ENCODE results near the gene CCDC92B. TPM values are rescaled to one million over a fixed set of nuclear protein-coding genes. Genes with fewer than 3 reads are reported as not detected.

Gene CCDC92B
- total RNA-seq, 1 donor from 2014 or later, result 0.17 TPM

DNA sequence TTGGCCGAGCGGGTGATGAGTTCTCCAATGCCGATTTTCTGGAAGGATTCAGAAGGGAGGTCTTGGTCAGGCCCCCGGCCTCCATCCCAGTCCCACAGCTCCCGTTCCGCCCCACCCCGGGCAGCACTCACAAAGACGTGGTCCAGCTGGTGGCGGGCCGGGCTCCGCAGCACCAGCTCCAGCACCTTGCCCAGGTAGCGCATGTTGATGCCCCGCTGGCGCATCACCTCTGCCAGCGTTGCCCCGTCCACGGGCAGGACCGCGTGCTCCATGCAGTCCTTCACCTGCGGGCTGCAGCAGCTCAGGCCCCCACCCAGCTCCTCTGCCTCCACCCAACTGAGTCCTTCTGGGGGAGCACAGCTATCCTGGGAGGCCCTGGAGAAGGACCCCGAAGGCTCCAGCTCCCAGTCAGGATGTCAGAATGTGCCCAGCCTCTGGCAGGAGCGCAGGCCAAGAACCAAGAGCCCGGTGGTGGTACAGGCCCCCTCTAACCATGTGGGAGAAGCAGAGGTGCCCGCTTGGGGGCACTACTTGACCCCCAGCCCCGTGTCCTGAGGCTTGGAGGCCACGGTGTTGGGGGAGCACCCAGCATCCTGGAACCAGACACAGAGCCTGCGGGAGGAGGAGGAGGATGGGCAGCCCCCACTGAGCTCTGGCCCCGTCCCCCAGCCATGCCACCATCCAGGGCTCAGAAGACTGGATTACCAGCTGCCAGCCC, 54.0 kb downstream of the CCDC92B start:
- H3K79me2 ChIP-seq (ENCODE audit: low read depth), result no peaks in the 10 kb centered on the region
- TF ChIP-seq, protein P1, sequence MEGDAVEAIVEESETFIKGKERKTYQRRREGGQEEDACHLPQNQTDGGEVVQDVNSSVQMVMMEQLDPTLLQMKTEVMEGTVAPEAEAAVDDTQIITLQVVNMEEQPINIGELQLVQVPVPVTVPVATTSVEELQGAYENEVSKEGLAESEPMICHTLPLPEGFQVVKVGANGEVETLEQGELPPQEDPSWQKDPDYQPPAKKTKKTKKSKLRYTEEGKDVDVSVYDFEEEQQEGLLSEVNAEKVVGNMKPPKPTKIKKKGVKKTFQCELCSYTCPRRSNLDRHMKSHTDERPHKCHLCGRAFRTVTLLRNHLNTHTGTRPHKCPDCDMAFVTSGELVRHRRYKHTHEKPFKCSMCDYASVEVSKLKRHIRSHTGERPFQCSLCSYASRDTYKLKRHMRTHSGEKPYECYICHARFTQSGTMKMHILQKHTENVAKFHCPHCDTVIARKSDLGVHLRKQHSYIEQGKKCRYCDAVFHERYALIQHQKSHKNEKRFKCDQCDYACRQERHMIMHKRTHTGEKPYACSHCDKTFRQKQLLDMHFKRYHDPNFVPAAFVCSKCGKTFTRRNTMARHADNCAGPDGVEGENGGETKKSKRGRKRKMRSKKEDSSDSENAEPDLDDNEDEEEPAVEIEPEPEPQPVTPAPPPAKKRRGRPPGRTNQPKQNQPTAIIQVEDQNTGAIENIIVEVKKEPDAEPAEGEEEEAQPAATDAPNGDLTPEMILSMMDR (IDR thresholded peaks at IDR 0.05), result no peak
- no peak for TF ChIP-seq EZH2 (IDR thresholded peaks at IDR 0.05)
- TF ChIP-seq EZH2phosphoT487 (IDR thresholded peaks at IDR 0.05), result no peak
- no peak for DNase-seq (ENCODE audit: low spot score)
- no peaks in the 10 kb centered on the region for H3K9me3 Mint-ChIP-seq
- no peaks in the 10 kb centered on the region for H3K36me3 Mint-ChIP-seq
- no peak overlapping the region for H2AFZ ChIP-seq (replicated peaks)
- no peaks in the 10 kb centered on the region for H3K4me1 Mint-ChIP-seq
- no peaks in the 10 kb centered on the region for H3F3A ChIP-seq (ENCODE audit: low read depth)
- H3K27me3 ChIP-seq, result no peaks in the 10 kb centered on the region
- H3K4me2 ChIP-seq, result no peak overlapping the region
- no peak overlapping the region for H3K4me3 ChIP-seq
- no peaks in the 10 kb centered on the region for H4K20me1 ChIP-seq (ENCODE audit: low read depth)
- H3K27ac ChIP-seq, result no peak overlapping the region
- H3K4me1 ChIP-seq, result no peaks in the 10 kb centered on the region
- H3K9me3 ChIP-seq (ENCODE audit: low read depth), result no peaks in the 10 kb centered on the region
- H3K4me3 Mint-ChIP-seq, result no peak overlapping the region
- H3K27me3 Mint-ChIP-seq (ENCODE audit: insufficient read depth, low read depth), result peaks cover 2% of the 10 kb centered on the region
- H3K36me3 ChIP-seq, result no peaks in the 10 kb centered on the region
- no peak overlapping the region for H3K27ac Mint-ChIP-seq
- H3K9ac ChIP-seq, result no peak overlapping the region

DNA sequence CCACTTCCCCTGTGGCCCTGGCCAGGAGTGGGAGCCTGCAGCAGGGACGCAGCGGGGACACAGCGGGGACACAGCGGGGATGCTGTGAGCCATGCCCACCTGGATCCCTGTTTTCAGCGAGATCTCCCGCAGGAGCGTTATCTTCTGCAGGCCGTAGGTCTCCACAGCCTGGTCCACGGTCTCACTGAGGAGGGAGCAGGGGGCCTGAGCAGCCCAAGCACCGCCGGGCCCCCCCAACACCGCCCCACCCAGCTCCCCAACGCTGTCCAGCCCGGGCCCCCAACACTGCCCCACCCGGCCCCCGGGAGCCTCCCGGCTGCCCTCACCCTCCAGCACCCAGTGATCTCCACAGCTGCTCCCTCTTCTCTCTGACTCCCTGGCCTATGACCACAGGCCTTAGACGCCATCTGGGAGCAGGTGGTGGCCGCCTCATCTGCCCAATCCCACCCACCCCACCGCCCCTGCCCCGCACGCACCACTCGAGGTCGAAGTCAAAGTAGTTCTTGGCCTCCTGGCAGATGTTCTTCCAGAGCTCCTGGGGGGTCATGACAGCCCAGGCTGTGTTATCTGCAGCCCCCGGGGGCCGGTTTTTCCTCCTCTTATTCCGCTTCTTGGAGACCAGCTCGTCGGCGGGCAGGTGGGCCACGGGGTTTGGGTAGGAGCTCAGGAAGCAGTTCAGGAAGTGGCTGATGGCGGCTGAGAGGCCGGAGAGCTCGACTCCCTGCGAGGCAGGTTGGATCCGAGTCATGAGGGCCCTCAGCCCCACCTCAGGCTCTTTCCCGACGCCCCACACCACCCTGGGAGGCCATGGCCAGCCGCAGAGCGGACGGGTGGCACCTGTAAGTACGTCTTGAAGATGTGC, 54.8 kb downstream of the CCDC92B start:
- no peaks in the 10 kb centered on the region for H4K20me1 ChIP-seq (ENCODE audit: low read depth)
- H3K36me3 ChIP-seq, result no peaks in the 10 kb centered on the region
- no peaks in the 10 kb centered on the region for H3F3A ChIP-seq (ENCODE audit: low read depth)
- H3K4me3 Mint-ChIP-seq, result no peak overlapping the region
- peaks cover 2% of the 10 kb centered on the region for H3K27me3 Mint-ChIP-seq (ENCODE audit: insufficient read depth, low read depth)
- no peak overlapping the region for H3K27ac Mint-ChIP-seq
- H2AFZ ChIP-seq (replicated peaks), result no peak overlapping the region
- no peak overlapping the region for H3K27ac ChIP-seq
- DNase-seq (ENCODE audit: low spot score), result no peak
- H3K4me1 Mint-ChIP-seq, result no peaks in the 10 kb centered on the region
- H3K9me3 ChIP-seq (ENCODE audit: low read depth), result no peaks in the 10 kb centered on the region
- no peaks in the 10 kb centered on the region for H3K9me3 Mint-ChIP-seq
- no peak overlapping the region for H3K4me2 ChIP-seq
- no peaks in the 10 kb centered on the region for H3K36me3 Mint-ChIP-seq
- H3K79me2 ChIP-seq (ENCODE audit: low read depth), result no peaks in the 10 kb centered on the region
- TF ChIP-seq EZH2phosphoT487 (IDR thresholded peaks at IDR 0.05) (no peak), EZH2 (IDR thresholded peaks at IDR 0.05) (no peak)
- TF ChIP-seq, protein P1 (IDR thresholded peaks at IDR 0.05), result no peak
- H3K9ac ChIP-seq, result no peak overlapping the region
- H3K27me3 ChIP-seq, result no peaks in the 10 kb centered on the region
- H3K4me1 ChIP-seq, result no peaks in the 10 kb centered on the region
- H3K4me3 ChIP-seq, result no peak overlapping the region

DNA sequence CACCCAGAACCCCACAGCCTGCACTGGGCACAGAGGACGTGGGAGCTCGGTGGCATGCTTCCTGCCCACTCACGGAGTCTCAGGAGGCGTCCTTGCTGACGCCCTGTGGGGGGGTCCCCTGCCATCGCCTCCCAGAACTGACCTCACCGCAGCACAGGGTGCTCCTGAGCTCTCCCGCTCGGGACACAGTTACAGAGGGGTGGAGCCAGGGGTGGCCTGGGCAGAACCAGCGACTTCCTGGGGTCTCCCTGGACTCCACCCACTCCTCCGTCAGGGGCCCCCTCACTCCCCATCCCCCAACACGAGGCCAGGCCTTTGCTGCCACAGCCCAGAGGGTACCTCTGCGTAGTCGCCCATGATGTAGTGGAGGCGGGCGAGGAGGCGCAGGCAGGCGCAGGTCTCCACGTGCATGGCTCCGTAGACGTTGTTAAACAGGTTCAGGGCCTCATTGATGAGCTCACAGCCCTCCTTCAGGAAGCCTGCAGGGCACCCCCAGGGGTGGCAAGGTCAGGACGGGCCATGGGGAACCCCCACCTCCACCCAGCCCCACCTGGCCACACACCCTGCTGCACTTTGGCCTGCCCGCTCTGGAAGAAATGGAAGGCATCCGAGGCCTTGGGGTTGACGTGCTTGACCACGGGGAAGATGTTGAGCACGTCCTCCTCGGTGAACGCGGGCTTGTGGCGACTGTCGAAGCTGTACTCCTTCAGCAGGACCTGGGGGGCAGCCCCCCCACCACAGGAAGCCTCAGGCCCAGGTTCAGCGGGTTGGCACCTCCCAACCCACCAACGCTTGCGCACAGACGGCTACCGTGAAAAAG, 55.7 kb downstream of the CCDC92B start:
- Mint-ChIP-seq H3K36me3 (no peaks in the 10 kb centered on the region), H3K4me1 (peaks cover 2% of the 10 kb centered on the region), H3K9me3 (no peaks in the 10 kb centered on the region), H3K27ac (no peak overlapping the region), H3K27me3 (ENCODE audit: insufficient read depth, low read depth) (peaks cover 5% of the 10 kb centered on the region), H3K4me3 (no peak overlapping the region)
- TF ChIP-seq EZH2 (IDR thresholded peaks at IDR 0.05) (no peak), EZH2phosphoT487 (IDR thresholded peaks at IDR 0.05) (no peak)
- TF ChIP-seq, protein P1 (IDR thresholded peaks at IDR 0.05), result no peak
- no peak overlapping the region for H2AFZ ChIP-seq (replicated peaks)
- no peaks in the 10 kb centered on the region for H3K27me3 ChIP-seq
- no peak overlapping the region for H3K27ac ChIP-seq
- H4K20me1 ChIP-seq (ENCODE audit: low read depth), result no peaks in the 10 kb centered on the region
- H3K4me3 ChIP-seq, result no peak overlapping the region
- H3K4me2 ChIP-seq, result no peak overlapping the region
- H3F3A ChIP-seq (ENCODE audit: low read depth), result no peaks in the 10 kb centered on the region
- no peaks in the 10 kb centered on the region for H3K9me3 ChIP-seq (ENCODE audit: low read depth)
- no peak overlapping the region for H3K9ac ChIP-seq
- no peaks in the 10 kb centered on the region for H3K79me2 ChIP-seq (ENCODE audit: low read depth)
- no peak for DNase-seq (ENCODE audit: low spot score)
- no peaks in the 10 kb centered on the region for H3K4me1 ChIP-seq
- no peaks in the 10 kb centered on the region for H3K36me3 ChIP-seq

Data from neural progenitor cell (in vitro differentiated cells).